ENCODE data around the gene TMEM163.

Gene TMEM163

DNA sequence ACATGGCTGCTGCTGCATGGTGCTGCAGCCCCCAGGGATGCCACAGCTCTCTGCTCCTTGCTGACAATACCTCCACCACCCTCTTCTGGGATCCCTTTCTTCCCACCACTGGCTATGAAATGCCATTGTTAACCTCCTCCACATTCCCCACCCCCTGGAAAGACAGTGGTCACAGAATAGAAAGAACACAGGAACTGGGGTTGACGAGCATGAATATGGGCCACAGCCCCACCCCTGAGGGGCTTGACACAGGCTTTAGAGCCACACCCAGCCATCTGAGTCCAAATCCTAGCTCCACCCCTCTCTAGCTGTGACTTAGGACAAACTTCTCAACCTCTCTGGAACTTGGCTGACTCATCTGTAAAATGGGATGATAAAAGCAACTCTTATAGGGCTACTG is 47.3 kb downstream of the TMEM163 start:
- H3K4me2 ChIP-seq (ENCODE audit: low read length) = no peak overlapping the region
- H3K79me2 ChIP-seq (ENCODE audit: control insufficient read depth, low read length) = no peaks in the 10 kb centered on the region
- no peak for TF ChIP-seq EZH2phosphoT487 (IDR thresholded peaks at IDR 0.05; ENCODE audit: borderline replicate concordance, low read length)
- TF ChIP-seq, protein P1, sequence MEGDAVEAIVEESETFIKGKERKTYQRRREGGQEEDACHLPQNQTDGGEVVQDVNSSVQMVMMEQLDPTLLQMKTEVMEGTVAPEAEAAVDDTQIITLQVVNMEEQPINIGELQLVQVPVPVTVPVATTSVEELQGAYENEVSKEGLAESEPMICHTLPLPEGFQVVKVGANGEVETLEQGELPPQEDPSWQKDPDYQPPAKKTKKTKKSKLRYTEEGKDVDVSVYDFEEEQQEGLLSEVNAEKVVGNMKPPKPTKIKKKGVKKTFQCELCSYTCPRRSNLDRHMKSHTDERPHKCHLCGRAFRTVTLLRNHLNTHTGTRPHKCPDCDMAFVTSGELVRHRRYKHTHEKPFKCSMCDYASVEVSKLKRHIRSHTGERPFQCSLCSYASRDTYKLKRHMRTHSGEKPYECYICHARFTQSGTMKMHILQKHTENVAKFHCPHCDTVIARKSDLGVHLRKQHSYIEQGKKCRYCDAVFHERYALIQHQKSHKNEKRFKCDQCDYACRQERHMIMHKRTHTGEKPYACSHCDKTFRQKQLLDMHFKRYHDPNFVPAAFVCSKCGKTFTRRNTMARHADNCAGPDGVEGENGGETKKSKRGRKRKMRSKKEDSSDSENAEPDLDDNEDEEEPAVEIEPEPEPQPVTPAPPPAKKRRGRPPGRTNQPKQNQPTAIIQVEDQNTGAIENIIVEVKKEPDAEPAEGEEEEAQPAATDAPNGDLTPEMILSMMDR (IDR thresholded peaks at IDR 0.05; ENCODE audit: low read depth, low read length, poor library complexity, severe bottlenecking) = no peak

DNA sequence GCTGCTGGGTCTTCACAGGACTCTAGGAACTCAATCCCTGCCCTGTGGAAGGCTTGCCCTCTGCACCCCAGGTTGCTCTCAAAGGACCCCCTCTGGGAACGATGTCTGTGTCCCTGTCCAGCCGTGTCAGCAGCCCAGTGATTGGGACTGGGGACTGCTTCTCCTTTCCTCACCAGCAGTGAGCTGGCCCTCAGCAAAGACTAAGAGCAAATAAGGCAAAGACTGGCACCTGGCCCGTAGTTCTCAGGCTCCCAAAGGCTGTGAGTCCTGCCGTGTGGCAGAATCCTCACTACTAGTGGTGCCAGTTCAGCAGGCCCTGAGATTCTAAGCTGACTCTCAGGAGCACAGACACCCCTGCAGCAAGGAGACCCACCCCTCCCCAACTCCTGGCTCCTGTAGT is 47.8 kb downstream of the TMEM163 start:
- H3F3A ChIP-seq (ENCODE audit: control insufficient read depth, insufficient read depth) = no peaks in the 10 kb centered on the region
- H3K9me2 ChIP-seq (replicated peaks; ENCODE audit: control insufficient read depth, low read length) = no peaks in the 10 kb centered on the region
- H3K4me1 ChIP-seq (ENCODE audit: control insufficient read depth, low read length) = no peaks in the 10 kb centered on the region
- no peaks in the 10 kb centered on the region for H3K79me2 ChIP-seq (ENCODE audit: control insufficient read depth, low read length)
- no peaks in the 10 kb centered on the region for H4K20me1 ChIP-seq (ENCODE audit: control insufficient read depth, insufficient read depth, low read depth, low read length)
- H3K9me3 ChIP-seq (ENCODE audit: control insufficient read depth, insufficient read depth, low read length) = no peaks in the 10 kb centered on the region
- H3K27ac ChIP-seq (ENCODE audit: low read depth, low read length) = no peak overlapping the region
- no peak for TF ChIP-seq EZH2phosphoT487 (IDR thresholded peaks at IDR 0.05; ENCODE audit: borderline replicate concordance, low read length)
- TF ChIP-seq, protein P1 (IDR thresholded peaks at IDR 0.05; ENCODE audit: low read depth, low read length, poor library complexity, severe bottlenecking) = no peak
- no peaks in the 10 kb centered on the region for H3K36me3 ChIP-seq (ENCODE audit: control insufficient read depth, low read length)
- no peak overlapping the region for H3K4me2 ChIP-seq (ENCODE audit: low read length)
- no peak overlapping the region for H3K4me3 ChIP-seq (ENCODE audit: low read length)
- no peaks in the 10 kb centered on the region for H3K27me3 ChIP-seq (ENCODE audit: control insufficient read depth, low read length)

More for the DNA sequence above, 47.3 kb downstream of the TMEM163 start:
- H3K9me2 ChIP-seq (replicated peaks; ENCODE audit: control insufficient read depth, low read length) = no peaks in the 10 kb centered on the region
- H3K27me3 ChIP-seq (ENCODE audit: control insufficient read depth, low read length) = no peaks in the 10 kb centered on the region
- no peaks in the 10 kb centered on the region for H3K9me3 ChIP-seq (ENCODE audit: control insufficient read depth, insufficient read depth, low read length)
- H3K27ac ChIP-seq (ENCODE audit: low read depth, low read length) = no peak overlapping the region
- no peaks in the 10 kb centered on the region for H3K4me1 ChIP-seq (ENCODE audit: control insufficient read depth, low read length)
- H3K36me3 ChIP-seq (ENCODE audit: control insufficient read depth, low read length) = no peaks in the 10 kb centered on the region
- H4K20me1 ChIP-seq (ENCODE audit: control insufficient read depth, insufficient read depth, low read depth, low read length) = no peaks in the 10 kb centered on the region
- no peaks in the 10 kb centered on the region for H3F3A ChIP-seq (ENCODE audit: control insufficient read depth, insufficient read depth)
- H3K4me3 ChIP-seq (ENCODE audit: low read length) = no peak overlapping the region

DNA sequence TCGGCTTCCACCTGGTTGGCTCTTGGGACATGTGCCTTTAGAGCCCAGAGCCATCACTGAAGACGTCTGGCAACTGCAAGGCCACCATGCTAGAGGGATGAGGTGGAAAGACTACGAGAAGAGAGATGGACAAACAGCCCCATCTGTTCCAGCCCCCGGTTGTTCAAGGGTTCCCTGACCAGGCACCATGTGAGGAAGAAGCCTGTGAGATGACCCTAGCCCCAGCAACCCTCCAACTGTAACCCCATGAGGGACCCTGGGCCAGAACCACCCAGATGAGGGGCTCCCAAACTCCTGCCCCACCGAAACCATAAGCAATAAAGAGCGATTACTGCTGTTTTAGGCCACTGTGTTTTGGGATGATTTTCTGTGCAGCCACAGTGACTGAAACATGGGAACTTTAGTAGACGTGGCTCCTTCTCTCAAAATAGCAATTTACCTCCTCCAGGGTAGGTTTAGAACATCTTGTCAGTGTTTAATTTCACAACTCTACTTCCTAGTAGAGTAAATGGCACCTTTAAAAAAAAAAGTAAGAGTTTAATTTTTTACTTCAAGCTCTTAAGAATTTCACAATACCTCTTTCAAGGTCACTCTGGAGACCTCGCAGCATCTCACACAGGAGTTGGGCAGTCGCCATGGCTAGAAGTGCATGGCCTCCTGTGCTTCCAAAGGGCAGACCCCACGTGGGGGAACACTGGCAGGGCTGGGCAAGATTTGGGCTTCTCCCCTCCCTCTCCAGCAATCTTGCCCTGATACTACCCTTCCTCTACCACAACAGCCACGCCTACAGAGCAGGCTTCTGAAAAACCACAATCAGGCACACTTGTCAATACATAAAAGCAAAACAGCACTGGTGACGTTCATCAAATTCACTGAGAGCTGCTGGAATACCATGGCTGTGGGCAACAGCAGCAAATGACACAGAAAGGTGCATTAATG is 48.8 kb downstream of the TMEM163 start:
- H4K20me1 ChIP-seq (ENCODE audit: control insufficient read depth, insufficient read depth, low read depth, low read length) = no peaks in the 10 kb centered on the region
- no peaks in the 10 kb centered on the region for H3K9me2 ChIP-seq (replicated peaks; ENCODE audit: control insufficient read depth, low read length)
- no peaks in the 10 kb centered on the region for H3F3A ChIP-seq (ENCODE audit: control insufficient read depth, insufficient read depth)
- no peaks in the 10 kb centered on the region for H3K27me3 ChIP-seq (ENCODE audit: control insufficient read depth, low read length)
- H3K36me3 ChIP-seq (ENCODE audit: control insufficient read depth, low read length) = no peaks in the 10 kb centered on the region
- H3K4me1 ChIP-seq (ENCODE audit: control insufficient read depth, low read length) = no peaks in the 10 kb centered on the region
- no peaks in the 10 kb centered on the region for H3K79me2 ChIP-seq (ENCODE audit: control insufficient read depth, low read length)
- H3K9me3 ChIP-seq (ENCODE audit: control insufficient read depth, insufficient read depth, low read length) = no peaks in the 10 kb centered on the region
- H3K4me3 ChIP-seq (ENCODE audit: low read length) = no peak overlapping the region
- H3K27ac ChIP-seq (ENCODE audit: low read depth, low read length) = no peak overlapping the region
- H3K4me2 ChIP-seq (ENCODE audit: low read length) = no peak overlapping the region
- TF ChIP-seq EZH2phosphoT487 (IDR thresholded peaks at IDR 0.05; ENCODE audit: borderline replicate concordance, low read length) = no peak
- TF ChIP-seq, protein P1 (IDR thresholded peaks at IDR 0.05; ENCODE audit: low read depth, low read length, poor library complexity, severe bottlenecking) = no peak

Data from DOHH2 (cell line).